ENCODE measurements around the gene CDH4. TPM values are rescaled to one million over a fixed set of nuclear protein-coding genes. Genes with fewer than 3 reads are reported as not detected.
"Not testable (repeated sequence)": the region's sequence is repeated elsewhere in the genome, so short reads cannot be mapped to it uniquely, and the experiment has no call there.

CDH4 gene
- polyA plus RNA-seq, 4 donors = 5.6 to 8.8 (median 7.0) TPM

GRCh38 chr20:61447952-61448351 is 195.9 kb downstream of the CDH4 start:
- no peak for DNase-seq (ENCODE audit: low read depth in 4 of 4, low spot score in 2 of 4)

- DNase-seq (ENCODE audit: low read depth in 4 of 4, low spot score in 2 of 4) = no peak
These were observed 196.3 kb downstream of the CDH4 start for GRCh38 chr20:61448386-61448785.

- DNase-seq (ENCODE audit: low read depth in 4 of 4, low spot score in 2 of 4) = no peak
These were observed 197.1 kb downstream of the CDH4 start for GRCh38 chr20:61449057-61449609.

GRCh38 chr20:61449916-61450315 is 197.9 kb downstream of the CDH4 start:
- no peak for DNase-seq (ENCODE audit: low read depth in 4 of 4, low spot score in 2 of 4)

- DNase-seq (ENCODE audit: low read depth in 4 of 4, low spot score in 2 of 4) = no peak
These were observed 198.5 kb downstream of the CDH4 start for GRCh38 chr20:61450549-61450948.

- no peak for DNase-seq (ENCODE audit: low read depth in 4 of 4, low spot score in 2 of 4)
These were observed 198.9 kb downstream of the CDH4 start for GRCh38 chr20:61451009-61451408.

GRCh38 chr20:61451953-61452352 is 199.9 kb downstream of the CDH4 start:
- no peak for DNase-seq (ENCODE audit: low read depth in 4 of 4, low spot score in 2 of 4)

GRCh38 chr20:61453219-61453618 is 201.2 kb downstream of the CDH4 start:
- DNase-seq (ENCODE audit: low read depth in 4 of 4, low spot score in 2 of 4) = no peak

- DNase-seq (ENCODE audit: low read depth in 4 of 4, low spot score in 2 of 4) = not testable (repeated sequence)
These were observed 201.6 kb downstream of the CDH4 start for GRCh38 chr20:61453623-61454022.

GRCh38 chr20:61454053-61454452 is 202.0 kb downstream of the CDH4 start:
- no peak for DNase-seq (ENCODE audit: low read depth in 4 of 4, low spot score in 2 of 4)

GRCh38 chr20:61455508-61456215 is 203.6 kb downstream of the CDH4 start:
- no peak for DNase-seq (ENCODE audit: low read depth in 4 of 4, low spot score in 2 of 4)

GRCh38 chr20:61457725-61458124 is 205.7 kb downstream of the CDH4 start:
- no peak for DNase-seq (ENCODE audit: low read depth in 4 of 4, low spot score in 2 of 4)

GRCh38 chr20:61458146-61458746 is 206.2 kb downstream of the CDH4 start:
- no peak for DNase-seq (ENCODE audit: low read depth in 4 of 4, low spot score in 2 of 4)

- DNase-seq (ENCODE audit: low read depth in 4 of 4, low spot score in 2 of 4) = no peak
These were observed 207.2 kb downstream of the CDH4 start for GRCh38 chr20:61459266-61459665.

- DNase-seq (ENCODE audit: low read depth in 4 of 4, low spot score in 2 of 4) = no peak
These were observed 207.6 kb downstream of the CDH4 start for GRCh38 chr20:61459705-61460104.

GRCh38 chr20:61460261-61461052 is 208.4 kb downstream of the CDH4 start:
- DNase-seq (ENCODE audit: low read depth in 4 of 4, low spot score in 2 of 4) = no peak

GRCh38 chr20:61461461-61461860 is 209.4 kb downstream of the CDH4 start:
- DNase-seq (ENCODE audit: low read depth in 4 of 4, low spot score in 2 of 4) = peak in 3 of 4 donors; percentile 32 to 59 (median 45)

GRCh38 chr20:61464307-61465303 is 212.5 kb downstream of the CDH4 start:
- DNase-seq (ENCODE audit: low read depth in 4 of 4, low spot score in 2 of 4) = no peak

- no peak for DNase-seq (ENCODE audit: low read depth in 4 of 4, low spot score in 2 of 4)
These were observed 223.7 kb downstream of the CDH4 start for GRCh38 chr20:61475729-61476128.

GRCh38 chr20:61476956-61477355 is 224.9 kb downstream of the CDH4 start:
- DNase-seq (ENCODE audit: low read depth in 4 of 4, low spot score in 2 of 4) = no peak

Data from left renal cortex interstitium (tissue), 4 donors.